Astrocyte (in vitro differentiated cells and primary cell): Measurements from ENCODE around the gene CLPX. TPM values are rescaled to one million over a fixed set of nuclear protein-coding genes. Genes with fewer than 3 reads are reported as not detected.

Source experiments
- DNase-seq: peaks from one replicate; pipeline ENCODE4 v3.0.0-alpha.2; 2010; ENCODE audit warnings: low read depth
- FAIRE-seq: peaks from 2 replicates; lab custom pipeline; 2011; peaks lifted over from hg19 to GRCh38; lab: Jason Lieb, UNC
- H2AFZ ChIP-seq: 2 replicates; pipeline ENCODE4 v1.6.0; 2012; ENCODE audit warnings: low read depth, low read length, inconsistent platforms
- H3K27ac ChIP-seq: 2 replicates; pipeline ENCODE4 v1.5.1; 2011; ENCODE audit warnings: low read depth, low read length, inconsistent platforms
- H3K27me3 ChIP-seq: 2 replicates; pipeline ENCODE4 v1.6.0; 2011; ENCODE audit warnings: low read length, inconsistent platforms; ENCODE audit not compliant: insufficient read depth
- H3K36me3 ChIP-seq: 2 replicates; pipeline ENCODE4 v1.5.1; 2011; ENCODE audit warnings: low read length, inconsistent platforms; ENCODE audit not compliant: insufficient read depth
- H3K4me1 ChIP-seq: 2 replicates; pipeline ENCODE4 v1.5.1; 2011; ENCODE audit warnings: low read length, inconsistent platforms; ENCODE audit not compliant: insufficient read depth
- H3K4me2 ChIP-seq: 2 replicates; pipeline ENCODE4 v1.6.0; 2012; ENCODE audit warnings: low read length, inconsistent platforms
- H3K4me3 ChIP-seq: 2 replicates; pipeline ENCODE4 v1.5.1; 2011; ENCODE audit warnings: low read depth, mild to moderate bottlenecking, low read length, inconsistent platforms; ENCODE audit not compliant: insufficient read depth
- H3K79me2 ChIP-seq: 2 replicates; pipeline ENCODE4 v1.6.0; 2012; ENCODE audit warnings: mild to moderate bottlenecking, low read length, inconsistent platforms; ENCODE audit not compliant: insufficient read depth
- H3K9ac ChIP-seq: 2 replicates; pipeline ENCODE4 v1.6.0; 2012; ENCODE audit warnings: mild to moderate bottlenecking, low read length, inconsistent platforms
- H3K9me3 ChIP-seq: 2 replicates; pipeline ENCODE4 v1.5.1; 2012; ENCODE audit warnings: low read depth, mild to moderate bottlenecking, low read length, inconsistent platforms; ENCODE audit not compliant: insufficient read depth
- H4K20me1 ChIP-seq: 2 replicates; pipeline ENCODE4 v1.6.0; 2012; ENCODE audit warnings: low read length, inconsistent platforms; ENCODE audit not compliant: insufficient read depth
- H3K27ac Mint-ChIP-seq: one replicate; pipeline ENCODE4 v1.8.0; 2021; ENCODE audit warnings: mild to moderate bottlenecking, mixed read lengths; ENCODE audit not compliant: unreplicated experiment
- H3K27me3 Mint-ChIP-seq: one replicate; pipeline ENCODE4 v1.8.0; 2021; ENCODE audit warnings: low read depth, mixed read lengths; ENCODE audit not compliant: unreplicated experiment
- H3K36me3 Mint-ChIP-seq: one replicate; pipeline ENCODE4 v1.8.0; 2021; ENCODE audit warnings: low read depth, mixed read lengths; ENCODE audit not compliant: unreplicated experiment
- H3K4me1 Mint-ChIP-seq: one replicate; pipeline ENCODE4 v1.8.0; 2021; ENCODE audit warnings: low read depth, mixed read lengths; ENCODE audit not compliant: unreplicated experiment
- H3K4me3 Mint-ChIP-seq: one replicate; pipeline ENCODE4 v1.8.0; 2021; ENCODE audit warnings: mild to moderate bottlenecking, moderate library complexity, mixed read lengths; ENCODE audit not compliant: unreplicated experiment
- H3K9me3 Mint-ChIP-seq: one replicate; pipeline ENCODE4 v1.8.0; 2021; ENCODE audit warnings: mild to moderate bottlenecking, mixed read lengths; ENCODE audit not compliant: unreplicated experiment
- CTCF ChIP-seq: IDR thresholded peaks from 2 replicates; pipeline ENCODE4 v1.5.1; 2011; ENCODE audit warnings: low read depth, mild to moderate bottlenecking, inconsistent platforms, low read length, moderate library complexity; ENCODE audit not compliant: insufficient read depth
- EZH2 ChIP-seq: IDR thresholded peaks from 2 replicates; pipeline ENCODE4 v1.6.1; 2012; ENCODE audit warnings: mild to moderate bottlenecking, low read length, inconsistent platforms; ENCODE audit not compliant: insufficient read depth
- total RNA-seq: library from RNA; stranded (reverse); gene quantifications from 2 replicates; pipeline ENCODE4 v1.2.1, GENCODE V29; 2021

Gene CLPX
- total RNA-seq, 1 donor from 2014 or later: 45.2 TPM

DNA sequence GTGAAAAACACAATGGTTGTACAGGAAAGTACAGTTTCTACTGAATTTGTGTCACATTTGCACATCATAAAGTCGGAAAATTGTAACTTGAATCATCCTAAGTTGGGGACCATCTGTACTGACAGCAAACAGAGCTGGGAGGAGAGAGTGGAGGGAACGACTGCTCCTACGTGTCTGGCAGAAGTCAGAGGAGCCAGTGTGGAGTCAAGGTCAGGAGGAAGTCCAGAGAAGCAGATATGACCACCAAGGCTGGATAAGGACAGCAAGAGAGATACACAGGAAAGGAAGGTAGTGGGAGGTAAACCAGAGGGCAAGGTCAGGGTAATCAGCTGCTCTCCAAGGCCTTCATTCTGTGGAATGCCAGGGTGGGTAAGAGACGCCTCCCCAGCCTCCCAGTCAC, 28.9 kb upstream of the CLPX start:
- Histone ChIP-seq H3K9ac (no peak overlapping the region), H3K4me3 (no peak overlapping the region), H3K4me2 (no peak overlapping the region), H3K36me3 (no peaks in the 10 kb centered on the region), H3K4me1 (peaks cover 8% of the 10 kb centered on the region), H4K20me1 (no peaks in the 10 kb centered on the region), H3K27me3 (no peaks in the 10 kb centered on the region), H3K9me3 (no peaks in the 10 kb centered on the region), H3K79me2 (no peaks in the 10 kb centered on the region), H2AFZ (no peak overlapping the region), H3K27ac (no peak overlapping the region)
- no peak for FAIRE-seq
- Mint-ChIP-seq H3K4me3 (no peak overlapping the region), H3K27ac (no peak overlapping the region), H3K9me3 (peaks cover 2% of the 10 kb centered on the region), H3K4me1 (peaks cover 30% of the 10 kb centered on the region), H3K36me3 (no peaks in the 10 kb centered on the region), H3K27me3 (peaks cover 13% of the 10 kb centered on the region)
- TF ChIP-seq CTCF (no peak), EZH2 (no peak)
- DNase-seq: no peak

- Mint-ChIP-seq H3K9me3 (peaks cover 2% of the 10 kb centered on the region), H3K27me3 (peaks cover 15% of the 10 kb centered on the region), H3K4me1 (peaks cover 30% of the 10 kb centered on the region), H3K4me3 (no peak overlapping the region), H3K36me3 (no peaks in the 10 kb centered on the region), H3K27ac (no peak overlapping the region)
- no peak overlapping the region for H3K4me3 ChIP-seq
- FAIRE-seq: no peak
- no peak for TF ChIP-seq EZH2
- no peak for TF ChIP-seq CTCF
- H3K9ac ChIP-seq: no peak overlapping the region
- H3K27ac ChIP-seq: no peak overlapping the region
- H3K4me1 ChIP-seq: peaks cover 8% of the 10 kb centered on the region
- H3K27me3 ChIP-seq: no peaks in the 10 kb centered on the region
- H3K4me2 ChIP-seq: no peak overlapping the region
- no peaks in the 10 kb centered on the region for H3K79me2 ChIP-seq
- H3K36me3 ChIP-seq: no peaks in the 10 kb centered on the region
- H3K9me3 ChIP-seq: no peaks in the 10 kb centered on the region
- no peak for DNase-seq
- H4K20me1 ChIP-seq: no peaks in the 10 kb centered on the region
- no peak overlapping the region for H2AFZ ChIP-seq
Observed at GRCh38 chr15:65213241-65213640, 28.1 kb upstream of the CLPX start.

GRCh38 chr15:65212097-65212496, 27.0 kb upstream of the CLPX start:
- peaks cover 2% of the 10 kb centered on the region for H3K9me3 Mint-ChIP-seq
- no peaks in the 10 kb centered on the region for H3K36me3 Mint-ChIP-seq
- H3K36me3 ChIP-seq: no peaks in the 10 kb centered on the region
- peaks cover 8% of the 10 kb centered on the region for H3K4me1 ChIP-seq
- H3K27me3 Mint-ChIP-seq: peaks cover 19% of the 10 kb centered on the region
- no peak overlapping the region for H3K4me3 ChIP-seq
- H3K27ac ChIP-seq: no peak overlapping the region
- no peak overlapping the region for H3K27ac Mint-ChIP-seq
- H3K9me3 ChIP-seq: no peaks in the 10 kb centered on the region
- no peak for FAIRE-seq
- H3K4me3 Mint-ChIP-seq: no peak overlapping the region
- H3K79me2 ChIP-seq: no peaks in the 10 kb centered on the region
- DNase-seq: no peak
- TF ChIP-seq CTCF: peak; percentile 32
- TF ChIP-seq EZH2: no peak
- H3K9ac ChIP-seq: no peak overlapping the region
- peaks cover 7% of the 10 kb centered on the region for H3K27me3 ChIP-seq
- H3K4me2 ChIP-seq: no peak overlapping the region
- no peaks in the 10 kb centered on the region for H4K20me1 ChIP-seq
- H2AFZ ChIP-seq: no peak overlapping the region
- H3K4me1 Mint-ChIP-seq: peaks cover 30% of the 10 kb centered on the region
